Endothelial cell of umbilical vein (primary cell): ENCODE data around the gene PNKD. TPM values are rescaled to one million over a fixed set of nuclear protein-coding genes. Genes with fewer than 3 reads are reported as not detected.

Source experiments
- BruUV-seq: library from RNA; stranded (reverse); fragments of 400-500 nt; replicated peaks from 2 replicates; lab custom pipeline; 2021; lab: Mats Ljungman, UMichigan
- CTCF ChIA-PET: fragments of 300-600, 350-600 bp; sonication (Branson Sonifier 250); formaldehyde crosslinking; loops from one replicate; lab custom pipeline; 2021; ENCODE audit warnings: antibody characterized with exemption, inconsistent platforms; lab: Charles Lee
- POLR2A ChIA-PET: fragments of 300-600, 350-600 bp; sonication (Branson Sonifier 250); formaldehyde crosslinking; loops from one replicate; lab custom pipeline; 2021; ENCODE audit warnings: antibody characterized with exemption, inconsistent platforms; lab: Charles Lee
- DNase-seq: peaks from one replicate; pipeline ENCODE4 v3.0.0-alpha.2; 2011; ENCODE audit warnings: low read depth, low spot score
- FAIRE-seq: peaks from 2 replicates; lab custom pipeline; 2011; peaks lifted over from hg19 to GRCh38; lab: Jason Lieb, UNC
- H2AFZ ChIP-seq: 2 replicates; pipeline ENCODE4 v1.6.0; 2012; ENCODE audit warnings: low read depth, low read length, control low read depth, inconsistent platforms
- H3K27ac ChIP-seq: 2 replicates; pipeline ENCODE4 v1.5.1; 2011; ENCODE audit warnings: low read depth, mild to moderate bottlenecking, control low read depth, low read length, moderate library complexity; ENCODE audit not compliant: insufficient read depth
- H3K27me3 ChIP-seq, 2 experiments: 2 replicates each; pipeline versions ENCODE4 v1.6.0 to v1.6.1; 2011; ENCODE audit warnings: low read length in 2 of 2, mixed read lengths in 1 of 2; ENCODE audit not compliant: control insufficient read depth in 2 of 2, insufficient read depth in 2 of 2
- H3K36me3 ChIP-seq, 2 experiments: 2 replicates in 1 of 2; 3 replicates in 1 of 2; pipeline ENCODE4 v1.5.1; 2011; ENCODE audit warnings: low read length in 2 of 2, mild to moderate bottlenecking in 1 of 2, moderate library complexity in 1 of 2; ENCODE audit not compliant: control insufficient read depth in 2 of 2, insufficient read depth in 2 of 2; ENCODE audit errors: extremely low read depth in 1 of 2
- H3K4me1 ChIP-seq: 3 replicates; pipeline ENCODE4 v1.5.1; 2011; ENCODE audit warnings: mild to moderate bottlenecking, low read length; ENCODE audit not compliant: control insufficient read depth, insufficient read depth; ENCODE audit errors: extremely low read depth
- H3K4me2 ChIP-seq: 2 replicates; pipeline ENCODE4 v1.6.1; 2011; ENCODE audit warnings: low read length, control low read depth, mixed read lengths; ENCODE audit not compliant: insufficient read depth
- H3K4me3 ChIP-seq, 3 experiments: fragments of 200-600 bp in 1 of 3; sonication (generic), shearing (Covaris generic) in 1 of 3; replicated peaks in 1 of 3; 2 replicates each; pipeline ENCODE4 v1.5.1; 2011 to 2016; ENCODE audit warnings: control low read depth in 3 of 3, low read length in 3 of 3, mild to moderate bottlenecking in 2 of 3, inconsistent platforms in 1 of 3, low read depth in 1 of 3, moderate library complexity in 1 of 3; ENCODE audit not compliant: insufficient read depth in 1 of 3
- H3K79me2 ChIP-seq: 2 replicates; pipeline ENCODE4 v1.6.0; 2012; ENCODE audit warnings: low read length, inconsistent platforms; ENCODE audit not compliant: control insufficient read depth, insufficient read depth
- H3K9ac ChIP-seq: replicated peaks from 2 replicates; pipeline ENCODE3; 2011; ENCODE audit warnings: low read length, control low read depth; ENCODE audit not compliant: insufficient read depth; ENCODE audit errors: extremely low read depth
- H3K9me1 ChIP-seq: replicated peaks from 3 replicates; pipeline ENCODE4 v1.6.0; 2011; ENCODE audit warnings: mild to moderate bottlenecking, low read length; ENCODE audit not compliant: control insufficient read depth, insufficient read depth; ENCODE audit errors: extremely low read depth
- H3K9me3 ChIP-seq: replicated peaks from 2 replicates; pipeline ENCODE4 v1.5.1; 2012; ENCODE audit warnings: low read length, inconsistent platforms; ENCODE audit not compliant: control insufficient read depth, insufficient read depth
- H4K20me1 ChIP-seq: replicated peaks from 2 replicates; pipeline ENCODE3; 2011; ENCODE audit warnings: mild to moderate bottlenecking, low read length; ENCODE audit not compliant: control insufficient read depth, insufficient read depth; ENCODE audit errors: extremely low read depth
- EZH2 ChIP-seq: IDR thresholded peaks from 2 replicates; pipeline ENCODE4 v1.6.1; 2012; ENCODE audit warnings: borderline replicate concordance, low read depth, mild to moderate bottlenecking, moderate library complexity, low read length, inconsistent platforms; ENCODE audit not compliant: severe bottlenecking
- FOS ChIP-seq: IDR thresholded peaks from 2 replicates; pipeline ENCODE4 v1.6.1; 2011; ENCODE audit warnings: mild to moderate bottlenecking, low read length, moderate library complexity, borderline replicate concordance; ENCODE audit not compliant: insufficient read depth
- GATA2 ChIP-seq: IDR thresholded peaks from 2 replicates; pipeline ENCODE4 v1.7.0; 2011; ENCODE audit warnings: low read depth, mild to moderate bottlenecking, moderate library complexity, mixed read lengths, low read length; ENCODE audit not compliant: insufficient read length, insufficient read depth
- JUN ChIP-seq: IDR thresholded peaks from 2 replicates; pipeline ENCODE4 v1.6.1; 2011; ENCODE audit warnings: borderline replicate concordance, low read depth; ENCODE audit not compliant: insufficient read length, insufficient read depth
- MYC ChIP-seq: IDR thresholded peaks from one replicate; pipeline ENCODE4 v1.6.1; 2011; ENCODE audit warnings: mild to moderate bottlenecking, low read depth, low read length
- POLR2A ChIP-seq: IDR thresholded peaks from 2 replicates; pipeline ENCODE4 v1.6.1; 2012; ENCODE audit warnings: low read depth, mild to moderate bottlenecking, control low read depth, low read length
- POLR2AphosphoS5 ChIP-seq: IDR thresholded peaks from 2 replicates; pipeline ENCODE4 v1.6.1; 2012; ENCODE audit warnings: low read depth, mild to moderate bottlenecking, control low read depth, low read length, moderate library complexity; ENCODE audit not compliant: insufficient read depth
- dilution Hi-C: fragments of 300-500 bp; cut with MboI; formaldehyde crosslinking; loops from one replicate; pipeline ENCODE4 v1.15.0; 2019; ENCODE audit warnings: low sequenced_read_pairs; ENCODE audit not compliant: extremely low pct_ligation_motif_present
- intact Hi-C: fragments of 100-400 bp; cut with micrococcal nuclease; formaldehyde crosslinking; loops from one replicate; pipeline ENCODE4 v1.10.0; 2022
- polyA plus RNA-seq, 4 experiments: library from polyadenylated mRNA; depleted of rRNA in 3 of 4; stranded (reverse) in 3 of 4; unstranded in 1 of 4; fragments of >200 nt; gene quantifications; 2 replicates each; pipeline versions ENCODE4 v1.2.1 to v1.2.3, GENCODE V29; 2011 to 2012; ENCODE audit warnings: missing spikeins in 1 of 4
- total RNA-seq: library from RNA; stranded (reverse); gene quantifications from 2 replicates; pipeline ENCODE4 v1.2.3, GENCODE V29; 2021
- TF ChIP-seq, protein P1 (sequence below), 2 donors: IDR thresholded peaks; 1 replicate in 1 of 2; 2 replicates in 1 of 2; pipeline ENCODE4 v1.5.1; 2011; ENCODE audit warnings: low read length in 2 of 2, mild to moderate bottlenecking in 2 of 2, moderate library complexity in 2 of 2, control low read depth in 1 of 2, inconsistent platforms in 1 of 2, low read depth in 1 of 2; ENCODE audit not compliant: insufficient read depth in 1 of 2; ENCODE audit errors: extremely low read depth in 1 of 2
- TF ChIP-seq, protein P2 (sequence below): IDR thresholded peaks from 2 replicates; pipeline ENCODE4 v1.6.1; 2011; ENCODE audit not compliant: insufficient read depth, insufficient read length

Gene PNKD
- total and polyA plus RNA-seq, 2 donors (not counting 3 experiments of a cell fraction or from before 2014, with no cell fraction given) = 56.1 to 88.3 TPM

DNA sequence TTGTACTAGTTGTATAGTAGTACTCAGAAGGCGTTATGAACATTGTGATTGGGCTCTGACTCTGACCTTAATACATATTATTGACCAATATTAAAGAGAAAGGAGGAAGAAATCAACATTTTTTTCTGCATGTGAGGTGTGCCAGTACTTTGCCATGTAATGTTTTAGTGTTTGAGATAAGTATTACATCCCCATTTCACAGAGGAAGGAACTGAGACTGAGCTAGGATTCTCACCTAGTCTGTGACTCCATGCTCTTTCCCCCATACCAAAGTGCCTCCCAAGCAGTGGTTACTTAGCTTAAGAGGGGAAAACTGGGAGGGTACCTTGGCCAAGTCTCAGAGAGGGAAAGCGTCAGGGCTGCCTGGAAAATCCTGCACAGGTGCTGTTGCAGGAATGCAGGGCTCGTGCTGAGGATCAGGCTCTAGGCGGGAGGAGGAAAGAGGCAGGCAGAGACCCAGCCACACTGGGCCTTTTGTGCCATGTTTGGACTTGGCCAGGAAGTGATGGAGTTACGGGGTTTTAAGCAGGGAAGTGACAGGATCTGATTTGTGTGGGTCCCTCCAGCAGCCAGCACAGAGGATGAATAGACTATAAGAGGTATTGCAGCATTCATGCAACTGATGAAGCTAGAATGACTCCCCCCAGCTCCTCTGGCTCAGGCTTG lies 1.7 kb downstream of the PNKD start:
- DNase-seq = no peak
- CTCF ChIA-PET = interaction anchor here (0.7 to 7.0 kb wide), 12 partner anchors 13 to 575 kb away, joined by 3 to 99 read pairs (median 8); partner anchors contain the start of genes CATIP, CTDSP1 and TMBIM1
- POLR2A ChIA-PET = interaction anchor here (1.0 to 2.1 kb wide), 4 partner anchors 11 to 24 kb away, joined by 3 to 9 read pairs (median 4); no protein-coding TSS in a partner anchor
- no peaks in the 10 kb centered on the region for H3K9me3 ChIP-seq
- H3K27ac ChIP-seq = no peak overlapping the region
- dilution Hi-C loops (no loop called here), intact Hi-C loops (loop anchor here (1.0 to 5.0 kb wide), 7 partner anchors 15 to 375 kb away; partner anchors contain the start of genes CATIP and TMBIM1)
- no peaks in the 10 kb centered on the region for H4K20me1 ChIP-seq
- no TSS peak for BruUV-seq
- peaks cover 14 to 41% of the 10 kb centered on the region in 2 experiments for H3K36me3 ChIP-seq
- peaks cover 7% of the 10 kb centered on the region for H3K79me2 ChIP-seq
- H2AFZ ChIP-seq = no peak overlapping the region
- H3K4me2 ChIP-seq = no peak overlapping the region
- H3K9ac ChIP-seq = no peak overlapping the region
- peaks cover 19% of the 10 kb centered on the region for H3K4me1 ChIP-seq
- H3K9me1 ChIP-seq = no peaks in the 10 kb centered on the region
- H3K4me3 ChIP-seq = no peak overlapping the region
- TF ChIP-seq FOS (no peak), POLR2AphosphoS5 (no peak), EZH2 (no peak), MYC (no peak), GATA2 (no peak), POLR2A (no peak), JUN (no peak)
- TF ChIP-seq, protein P1, sequence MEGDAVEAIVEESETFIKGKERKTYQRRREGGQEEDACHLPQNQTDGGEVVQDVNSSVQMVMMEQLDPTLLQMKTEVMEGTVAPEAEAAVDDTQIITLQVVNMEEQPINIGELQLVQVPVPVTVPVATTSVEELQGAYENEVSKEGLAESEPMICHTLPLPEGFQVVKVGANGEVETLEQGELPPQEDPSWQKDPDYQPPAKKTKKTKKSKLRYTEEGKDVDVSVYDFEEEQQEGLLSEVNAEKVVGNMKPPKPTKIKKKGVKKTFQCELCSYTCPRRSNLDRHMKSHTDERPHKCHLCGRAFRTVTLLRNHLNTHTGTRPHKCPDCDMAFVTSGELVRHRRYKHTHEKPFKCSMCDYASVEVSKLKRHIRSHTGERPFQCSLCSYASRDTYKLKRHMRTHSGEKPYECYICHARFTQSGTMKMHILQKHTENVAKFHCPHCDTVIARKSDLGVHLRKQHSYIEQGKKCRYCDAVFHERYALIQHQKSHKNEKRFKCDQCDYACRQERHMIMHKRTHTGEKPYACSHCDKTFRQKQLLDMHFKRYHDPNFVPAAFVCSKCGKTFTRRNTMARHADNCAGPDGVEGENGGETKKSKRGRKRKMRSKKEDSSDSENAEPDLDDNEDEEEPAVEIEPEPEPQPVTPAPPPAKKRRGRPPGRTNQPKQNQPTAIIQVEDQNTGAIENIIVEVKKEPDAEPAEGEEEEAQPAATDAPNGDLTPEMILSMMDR (IDR thresholded peaks at IDR 0.05; ENCODE audit: extremely low read depth in 1 of 2, insufficient read depth in 1 of 2, low read depth in 1 of 2, low read length in 2 of 2) = no peak
- TF ChIP-seq, protein P2, sequence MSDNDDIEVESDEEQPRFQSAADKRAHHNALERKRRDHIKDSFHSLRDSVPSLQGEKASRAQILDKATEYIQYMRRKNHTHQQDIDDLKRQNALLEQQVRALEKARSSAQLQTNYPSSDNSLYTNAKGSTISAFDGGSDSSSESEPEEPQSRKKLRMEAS = no peak
- no peak for FAIRE-seq
- H3K27me3 ChIP-seq = no peaks in the 10 kb centered on the region
